COR-L47 (cell line): ENCODE data around the gene CHRNA1.

Source experiments
- DNase-seq: peaks from one replicate; lab custom pipeline; 2025; lab: John Stamatoyannopoulos, UW

CHRNA1 gene

DNA sequence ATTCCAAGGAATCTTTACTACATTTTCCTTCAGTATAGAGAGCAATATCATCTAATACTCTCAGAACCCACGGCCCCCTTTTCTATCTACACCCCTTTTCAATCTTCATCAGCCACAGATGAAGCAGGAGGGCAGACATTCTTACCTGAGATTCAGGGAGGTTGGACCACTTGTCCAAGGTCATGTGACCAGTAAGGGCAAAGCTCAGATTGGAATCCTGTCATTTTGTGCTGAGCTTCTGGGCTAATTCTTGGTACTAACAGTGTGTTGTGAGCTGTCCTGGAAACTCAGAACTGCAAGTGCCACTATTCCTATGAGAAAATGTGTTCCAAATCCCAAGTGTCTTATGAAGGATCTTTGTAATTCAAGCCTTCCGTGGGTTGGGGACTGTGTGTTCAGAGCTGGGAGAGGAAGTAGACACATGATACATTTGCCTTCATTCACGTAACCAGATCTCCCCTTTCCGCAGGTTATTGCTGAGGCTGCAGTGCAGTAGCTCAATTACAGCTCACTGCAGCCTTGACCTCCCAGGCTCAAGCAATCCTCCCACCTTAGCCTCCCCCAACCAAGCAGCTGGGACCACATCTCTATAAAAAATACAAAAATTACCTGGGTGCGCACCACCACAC, 3.3 kb downstream of the CHRNA1 start:
- DNase-seq = no peak

DNA sequence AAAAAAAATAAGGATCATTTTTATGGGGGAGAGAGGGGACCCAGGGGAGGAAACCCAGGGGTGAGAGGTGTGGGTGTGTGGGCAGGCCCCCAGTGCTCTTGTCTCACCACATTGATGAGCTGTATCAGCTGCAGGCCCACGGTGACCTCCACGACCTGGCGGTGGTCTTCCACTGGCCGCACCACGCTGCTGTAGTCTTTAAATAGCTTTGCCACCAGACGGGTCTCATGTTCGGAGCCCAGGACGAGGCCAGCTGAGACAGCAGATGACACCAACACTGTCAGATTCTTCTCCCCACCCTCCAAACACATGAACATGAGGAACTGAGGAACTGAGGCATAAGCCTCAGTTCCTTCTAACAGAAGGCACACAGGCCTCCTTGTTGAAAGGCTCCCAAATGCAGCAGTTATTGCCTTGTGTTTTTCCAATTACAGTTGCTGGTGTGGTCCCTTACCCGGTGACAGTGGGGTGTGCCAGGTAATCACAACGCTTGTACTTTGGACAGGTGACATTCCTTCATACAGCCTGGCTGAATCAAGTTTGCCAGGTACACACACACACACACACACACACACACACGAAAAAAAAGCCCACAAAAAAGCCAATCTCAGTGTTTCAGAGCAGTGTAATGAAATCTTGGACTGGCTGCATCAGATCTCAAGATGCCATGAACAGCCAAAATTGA, 4.7 kb downstream of the CHRNA1 start:
- DNase-seq = no peak

DNA sequence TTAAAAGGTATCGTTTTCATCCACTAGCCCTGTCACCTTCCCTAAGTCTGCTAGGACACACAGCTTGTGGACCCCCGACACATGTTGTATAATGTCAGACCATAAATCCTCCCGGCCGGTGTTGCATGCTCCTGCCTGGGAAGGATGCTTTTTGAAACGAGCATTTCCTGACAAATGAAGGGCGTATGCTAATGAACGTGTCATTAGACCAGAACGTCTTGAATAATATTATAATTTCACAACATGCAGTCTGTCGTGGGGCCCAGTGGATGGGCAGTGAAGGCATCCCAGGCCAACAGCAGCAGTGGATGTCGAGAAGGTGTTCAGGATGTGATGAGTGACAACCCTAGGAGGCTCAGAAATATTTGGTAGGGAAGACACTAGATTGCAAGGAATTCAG, 7.5 kb downstream of the CHRNA1 start:
- no peak for DNase-seq

DNA sequence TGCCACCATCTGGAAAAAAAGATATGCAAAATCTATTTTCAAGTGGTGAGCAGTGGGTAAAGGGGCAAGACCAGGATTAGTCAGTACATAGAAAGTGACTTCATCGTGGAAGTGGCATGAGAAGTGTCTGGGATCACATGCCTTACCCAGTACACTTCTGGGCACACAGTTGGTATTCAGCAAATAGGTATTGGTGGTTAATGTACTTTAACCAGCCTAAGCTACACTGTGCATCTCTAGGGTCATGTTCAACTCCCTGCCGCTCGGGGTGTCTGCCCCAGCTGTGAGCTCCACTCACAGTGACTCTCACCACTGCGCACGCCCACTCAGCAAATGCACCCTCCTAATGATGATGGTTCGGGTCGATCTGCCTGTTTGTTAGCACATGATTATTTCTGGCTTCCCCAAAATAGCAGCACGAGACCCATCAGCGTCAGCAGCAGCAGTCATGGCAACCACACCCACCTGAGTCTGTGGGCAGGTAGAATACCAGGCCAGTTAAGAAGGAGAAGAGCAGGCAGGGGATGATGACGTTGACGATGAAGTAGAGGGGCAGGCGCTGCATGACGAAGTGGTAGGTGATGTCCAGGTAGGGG, 11.1 kb downstream of the CHRNA1 start:
- no peak for DNase-seq

DNA sequence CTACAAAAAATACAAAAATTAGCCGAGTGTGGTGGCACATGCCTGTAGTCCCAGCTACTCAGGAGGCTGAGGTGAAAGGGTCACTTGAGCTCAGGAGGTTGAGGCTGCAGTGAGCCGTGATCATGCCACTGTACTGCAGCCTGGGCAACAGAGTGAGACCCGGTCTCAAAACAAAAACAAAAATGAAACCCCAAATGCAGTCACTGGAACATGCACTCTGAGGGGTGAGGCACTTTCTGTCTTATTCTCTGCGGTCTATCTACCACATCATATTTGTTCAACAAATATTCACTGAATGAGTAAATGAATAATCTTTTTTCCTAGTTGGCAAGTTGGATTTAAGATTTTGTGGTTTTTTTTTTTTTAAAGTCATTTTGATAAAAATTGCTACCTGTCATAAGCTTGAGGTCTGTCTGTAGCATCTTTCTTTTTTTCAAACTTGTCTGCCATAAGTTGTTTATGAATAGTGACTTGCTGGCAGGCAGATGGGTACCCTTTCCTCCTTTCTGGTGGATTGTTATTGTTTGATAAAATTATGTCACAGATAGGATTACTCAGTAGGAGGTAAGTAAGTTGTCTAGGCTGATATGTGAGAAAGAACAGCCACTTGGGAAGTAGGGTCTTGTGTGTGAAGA, 11.8 kb downstream of the CHRNA1 start:
- no peak for DNase-seq

DNA sequence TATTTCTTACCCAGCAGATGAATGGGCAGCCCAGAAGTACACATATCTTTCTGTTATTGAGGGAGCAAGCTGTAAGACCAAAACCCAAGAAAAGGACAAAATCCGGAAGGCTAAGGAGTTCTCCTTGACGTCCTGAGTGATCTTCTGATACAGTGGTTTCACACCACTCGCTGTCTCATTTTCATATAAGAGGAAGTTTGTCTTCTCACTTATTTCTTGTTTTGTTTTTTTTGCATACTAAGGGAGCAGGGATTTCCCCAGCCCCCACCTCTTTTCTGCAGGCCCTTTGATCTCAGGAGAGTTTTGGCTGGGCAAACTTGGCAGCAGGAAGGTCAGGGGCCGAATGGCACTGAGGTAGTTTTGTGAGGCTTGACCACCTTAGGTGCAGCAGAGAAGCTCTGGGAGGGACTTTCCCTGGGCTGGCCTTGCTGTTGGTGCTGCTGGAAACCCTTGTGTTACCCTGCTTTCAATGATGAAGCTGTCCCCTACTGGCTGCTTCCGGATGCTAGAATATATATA, 13.3 kb downstream of the CHRNA1 start:
- DNase-seq = no peak

DNA sequence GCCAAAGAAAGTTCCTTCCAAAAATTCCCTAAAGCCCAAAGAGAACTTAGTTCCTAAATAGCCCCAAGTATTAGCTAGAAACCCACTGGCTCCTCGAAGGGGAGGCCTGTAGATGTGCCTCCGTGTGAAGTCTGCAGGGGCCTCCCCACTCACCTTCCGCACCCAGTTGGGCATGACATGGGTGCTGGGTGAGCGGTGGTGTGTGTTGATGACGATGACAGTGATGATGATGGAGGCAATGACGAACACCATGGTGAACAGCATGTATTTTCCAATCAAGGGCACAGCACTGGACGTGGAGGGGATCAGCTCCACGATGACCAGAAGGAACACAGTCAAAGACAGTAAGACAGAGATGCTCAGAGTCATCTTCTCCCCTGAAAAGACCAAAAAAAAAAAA, 14.5 kb downstream of the CHRNA1 start:
- no peak for DNase-seq

DNA sequence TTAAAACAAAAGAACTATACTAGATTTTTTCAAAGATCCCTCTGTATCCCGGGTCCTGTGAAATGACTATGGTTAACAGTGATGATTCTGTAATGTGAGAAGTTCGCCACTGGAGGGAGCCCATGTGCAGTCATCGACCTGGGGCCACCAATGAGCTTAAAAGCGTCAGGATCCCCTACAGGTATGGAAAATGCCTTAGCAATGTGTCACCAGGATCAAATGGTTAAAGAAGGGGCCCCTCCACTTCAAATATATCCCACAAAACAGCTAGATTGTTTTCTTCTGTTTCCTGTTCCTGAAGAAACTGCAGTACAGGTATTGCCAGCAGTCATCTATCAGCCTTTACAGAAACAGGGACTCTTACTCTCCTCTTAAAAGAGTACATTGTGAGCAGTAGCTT, 15.3 kb downstream of the CHRNA1 start:
- DNase-seq = peak; percentile 50

DNA sequence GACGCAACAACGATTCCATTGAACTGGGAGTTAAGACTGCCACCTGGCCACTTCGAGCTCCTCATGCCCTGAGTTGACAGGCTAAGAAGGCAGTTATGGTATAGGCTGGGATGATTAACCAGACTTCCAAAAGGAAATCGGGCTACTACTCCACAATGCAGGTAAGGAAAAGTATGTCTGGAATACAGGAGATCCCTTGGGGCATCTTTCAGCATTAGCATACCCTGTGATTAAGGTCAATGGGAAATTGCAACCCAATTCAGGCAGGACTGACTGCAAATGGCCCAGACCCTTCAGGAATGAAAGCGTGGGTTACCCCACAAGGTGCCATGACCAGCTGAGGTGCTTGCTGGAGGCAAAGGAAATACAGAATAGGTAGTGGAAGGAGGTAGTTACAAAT, 19.1 kb downstream of the CHRNA1 start:
- DNase-seq = no peak

DNA sequence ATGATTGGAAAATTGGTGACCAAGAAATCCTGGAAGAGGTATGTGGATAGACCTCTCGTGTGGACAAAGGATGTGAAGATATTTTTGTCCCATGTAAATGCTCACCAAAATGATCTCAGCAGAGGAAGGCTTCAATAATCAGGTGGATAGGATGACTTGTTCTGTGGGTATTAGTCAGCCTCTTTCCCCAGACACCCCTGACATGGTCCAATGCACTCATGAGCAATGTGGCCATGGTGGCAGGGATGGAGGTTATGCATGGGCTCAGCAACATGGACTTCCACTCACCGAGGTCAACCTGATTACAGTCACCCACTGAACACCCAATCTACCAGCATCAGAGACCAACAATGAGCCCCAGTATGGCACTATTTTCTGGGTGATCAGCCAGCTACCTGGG, 20.2 kb downstream of the CHRNA1 start:
- no peak for DNase-seq

DNA sequence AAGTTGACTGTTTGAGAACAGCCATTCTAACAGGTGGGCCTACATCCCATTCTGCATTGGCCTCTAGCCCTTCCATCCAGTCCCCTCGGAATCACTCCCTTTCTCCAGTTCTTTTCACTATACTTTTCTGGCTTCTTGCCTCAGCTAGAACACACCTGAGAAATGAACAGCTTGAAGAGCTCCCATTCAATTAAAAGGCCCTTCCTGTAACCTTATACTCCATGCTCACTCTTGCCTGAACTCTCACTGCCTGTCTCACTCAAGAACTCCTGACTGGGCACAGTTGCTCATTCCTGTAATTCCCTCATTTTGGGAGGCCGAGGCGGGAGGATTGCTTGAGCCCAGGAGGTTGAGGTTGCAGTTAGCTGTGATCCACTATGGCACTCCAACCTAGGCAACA, 23.6 kb downstream of the CHRNA1 start:
- no peak for DNase-seq

DNA sequence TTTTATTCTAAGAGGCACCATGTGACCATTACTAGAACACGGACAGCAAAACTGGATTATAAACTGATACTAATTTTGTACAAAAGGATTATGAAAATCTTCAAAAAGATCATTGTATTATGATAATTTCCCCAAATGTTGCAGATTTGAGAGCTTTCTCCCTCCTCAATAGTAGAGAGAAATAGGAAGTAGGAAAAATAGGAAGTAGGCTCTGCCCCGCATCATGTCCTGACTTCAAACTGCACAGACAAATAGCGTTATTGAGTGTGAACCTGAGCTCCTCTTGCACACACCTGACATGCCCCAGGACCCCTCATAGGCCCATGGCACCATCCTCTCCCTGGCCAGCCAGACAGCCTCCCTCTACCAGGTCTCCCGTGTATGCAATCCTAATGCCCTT, 25.4 kb downstream of the CHRNA1 start:
- DNase-seq = no peak

DNA sequence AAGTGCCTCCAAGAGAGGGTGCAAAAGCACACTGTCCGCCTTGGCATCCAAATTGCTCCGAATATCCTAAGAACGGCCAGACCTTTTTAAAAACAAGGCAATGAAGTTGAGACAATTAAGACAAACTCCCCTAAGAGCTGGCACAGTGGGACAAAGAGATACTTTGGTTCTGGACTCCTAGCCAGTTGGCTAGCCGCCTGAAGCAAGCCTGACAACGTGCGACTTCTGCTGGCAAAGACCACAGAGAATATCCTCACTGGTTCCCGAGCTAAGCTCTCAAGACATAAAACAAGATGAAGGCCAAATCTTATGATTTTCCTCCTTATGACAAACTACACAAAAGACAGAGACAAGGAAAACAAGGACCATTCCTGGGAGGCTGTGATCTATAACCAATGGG, 32.7 kb downstream of the CHRNA1 start:
- no peak for DNase-seq

DNA sequence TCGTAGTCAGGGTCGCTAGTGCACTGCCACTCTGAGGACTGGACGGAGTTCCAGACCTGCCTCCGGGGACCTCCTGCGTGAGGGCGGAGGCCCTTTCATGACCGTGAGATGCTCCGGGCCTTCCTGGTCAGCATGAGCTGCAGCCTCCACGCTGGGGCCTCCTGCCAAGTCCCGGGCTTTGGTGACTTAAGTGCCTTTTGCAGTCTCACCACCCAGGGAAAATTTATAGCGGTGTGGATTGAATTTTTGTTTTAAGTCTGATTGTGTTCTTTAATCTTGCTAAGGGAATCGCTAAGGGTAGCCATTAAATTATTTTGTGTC, 33.6 kb downstream of the CHRNA1 start:
- no peak for DNase-seq

DNA sequence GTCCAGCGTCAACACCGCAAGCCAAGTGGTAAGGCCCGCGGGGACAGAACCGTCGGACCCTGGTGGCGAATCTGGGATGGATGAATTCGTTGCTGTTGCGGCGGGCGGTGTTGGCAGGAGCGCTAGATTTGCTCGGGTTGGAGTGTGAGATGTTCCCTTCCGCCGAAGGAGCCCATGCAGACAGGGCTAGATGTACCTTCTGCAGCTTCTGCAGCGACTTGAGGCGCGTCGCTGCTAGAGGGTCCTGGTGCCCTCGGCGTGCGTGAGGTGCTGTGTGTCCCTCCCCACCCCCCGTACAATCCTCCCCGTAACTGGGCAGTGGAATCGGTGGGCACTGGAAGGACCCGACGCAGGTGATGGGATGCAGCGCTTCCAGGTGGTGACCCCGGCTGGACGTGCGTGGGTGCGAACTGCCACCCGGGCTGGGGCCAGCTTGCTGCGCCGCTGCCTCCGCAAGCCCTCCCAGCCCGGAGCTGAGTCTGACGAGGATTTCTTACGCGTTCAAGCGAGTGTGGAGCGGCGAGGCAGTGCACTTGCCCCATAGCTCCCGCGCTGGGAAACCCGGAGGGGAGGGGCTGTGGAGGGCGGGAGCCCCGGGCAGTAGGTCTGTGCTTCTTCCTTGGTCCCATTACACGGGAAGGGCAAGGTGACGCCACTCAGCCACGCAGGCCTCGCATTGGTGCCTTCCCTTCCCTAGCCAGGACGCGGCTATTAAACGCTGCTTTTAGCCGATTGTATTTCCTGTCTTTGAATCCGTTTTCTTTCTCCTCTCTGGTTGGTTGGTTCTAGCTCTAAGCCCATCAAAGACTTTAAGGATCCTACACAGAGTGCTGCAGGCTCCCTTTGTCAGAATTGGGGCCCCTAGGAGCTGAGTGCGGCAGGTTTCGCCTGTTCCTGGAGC, 34.2 kb downstream of the CHRNA1 start:
- DNase-seq = no peak

DNA sequence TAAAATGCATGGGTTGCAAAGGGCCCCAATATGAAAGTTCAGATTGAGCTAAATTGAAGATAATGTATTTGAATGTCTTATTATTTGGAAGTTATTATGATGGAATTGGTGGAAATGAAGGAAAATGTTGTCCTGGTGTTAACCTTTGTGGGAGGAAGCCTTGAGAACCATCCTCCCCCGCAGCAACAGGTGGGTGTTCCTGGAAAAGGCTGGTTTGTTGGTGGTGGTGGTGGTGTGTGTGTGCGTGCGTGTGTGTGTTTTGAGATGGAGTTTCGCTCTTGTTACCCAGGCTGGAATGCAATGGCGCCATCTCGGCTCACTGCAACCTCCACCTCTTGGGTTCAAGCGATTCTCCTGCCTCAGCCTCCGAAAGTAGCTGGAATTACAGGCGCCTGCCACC, 36.2 kb downstream of the CHRNA1 start:
- no peak for DNase-seq

DNA sequence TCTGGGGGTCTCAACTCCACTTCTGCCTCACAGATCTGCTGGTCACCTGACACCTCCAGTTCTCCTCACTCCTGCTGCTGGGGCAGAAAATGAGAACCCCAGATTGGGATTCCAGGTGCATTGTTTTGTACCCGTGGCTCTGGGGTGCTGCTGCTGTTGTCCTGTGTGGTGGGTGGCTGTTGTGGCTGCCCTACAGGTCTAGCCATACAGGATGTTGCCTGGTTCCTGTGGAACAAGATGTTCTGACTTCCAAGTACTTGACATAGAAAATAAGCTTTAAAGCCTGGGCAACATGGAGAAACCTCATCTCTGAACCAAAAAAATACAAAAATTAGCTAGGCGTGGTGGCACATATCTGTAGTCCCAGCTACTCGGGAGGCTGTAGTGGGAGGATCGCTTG, 38.1 kb downstream of the CHRNA1 start:
- DNase-seq = no peak

DNA sequence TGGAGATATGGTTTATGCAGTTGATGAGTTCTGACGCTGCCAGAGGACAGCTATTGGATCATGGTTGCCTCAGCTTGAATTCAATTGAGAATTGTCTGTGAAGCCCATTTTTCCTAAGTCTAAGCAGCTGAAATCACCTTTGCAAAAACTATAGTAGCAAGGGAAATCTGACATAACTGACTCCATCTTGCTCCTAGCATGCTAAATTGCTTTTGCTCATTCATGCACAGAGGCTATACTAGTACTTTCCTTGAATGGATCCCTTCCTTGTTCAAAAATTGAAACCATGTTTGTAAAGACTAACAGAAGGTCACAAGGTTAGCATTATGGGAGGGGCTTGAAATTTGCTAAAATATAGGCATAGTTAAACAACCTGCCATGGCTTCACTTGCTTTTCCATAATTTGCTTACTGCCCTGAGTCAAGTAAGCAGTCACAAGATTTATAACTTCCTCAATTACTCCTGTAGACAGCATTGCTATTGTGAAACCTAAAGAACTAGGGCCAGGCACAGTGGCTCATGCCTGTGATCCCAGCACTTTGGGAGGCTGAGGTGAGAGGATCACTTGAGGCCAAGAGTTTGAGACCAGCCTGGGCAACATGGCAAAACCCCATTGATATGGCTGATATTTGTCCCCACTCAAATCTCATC, 41.2 kb downstream of the CHRNA1 start:
- no peak for DNase-seq

DNA sequence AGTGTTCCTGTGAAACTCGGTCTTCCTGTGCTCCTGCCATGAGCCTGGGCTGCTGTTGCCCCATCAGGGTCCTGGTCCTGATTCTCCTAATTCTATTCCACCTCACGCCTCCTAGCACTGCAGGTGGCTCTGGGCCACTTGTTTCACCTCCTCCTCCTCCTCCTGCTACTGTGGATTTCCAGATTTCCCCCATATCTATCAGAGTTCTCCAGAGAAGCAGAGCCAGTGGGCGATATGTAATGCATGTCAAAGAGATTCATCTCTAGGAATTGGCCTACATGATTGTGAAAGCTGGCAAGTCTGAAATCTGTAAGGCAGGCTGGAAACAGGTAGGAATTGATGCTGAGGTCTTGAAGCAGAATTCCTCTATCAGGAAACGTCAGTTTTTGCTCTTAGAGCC, 45.3 kb downstream of the CHRNA1 start:
- no peak for DNase-seq

DNA sequence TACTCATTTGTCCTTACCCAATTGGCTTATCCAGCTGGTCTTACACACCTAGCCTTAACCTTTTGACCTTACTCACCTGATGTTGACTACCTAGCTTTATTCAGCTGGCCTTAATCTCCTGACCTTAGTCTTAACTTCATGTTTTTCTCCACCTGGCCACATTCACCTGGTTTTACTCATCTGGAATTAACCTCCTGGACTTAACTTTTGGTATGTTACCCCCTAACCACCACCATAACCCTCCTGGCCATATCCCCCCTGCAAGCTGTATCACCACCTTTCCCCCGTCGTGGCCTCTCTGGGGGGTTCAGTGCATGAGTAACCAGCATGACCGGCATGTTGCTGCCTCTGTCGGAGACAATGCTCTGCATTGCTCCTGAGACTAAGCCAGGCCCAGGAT, 45.7 kb downstream of the CHRNA1 start:
- no peak for DNase-seq

DNA sequence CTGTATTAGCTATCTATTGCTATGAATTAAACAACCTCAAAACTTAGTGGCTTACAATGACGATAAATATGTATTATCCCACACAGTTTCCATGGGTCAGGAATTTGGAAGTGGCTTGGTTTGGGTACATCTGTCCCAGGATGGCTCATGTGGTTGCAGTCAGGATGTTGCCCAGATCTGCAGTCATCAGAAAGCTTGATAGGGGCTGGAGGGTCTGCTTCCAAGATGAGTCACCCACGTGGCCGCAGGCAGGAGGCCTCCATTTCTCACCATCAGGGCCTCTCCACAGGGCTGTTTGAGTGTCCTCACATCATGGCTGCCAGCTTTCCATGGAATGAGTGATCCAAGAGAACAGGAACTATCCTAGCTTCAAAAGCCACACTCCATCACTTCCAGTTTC, 46.4 kb downstream of the CHRNA1 start:
- DNase-seq = no peak

DNA sequence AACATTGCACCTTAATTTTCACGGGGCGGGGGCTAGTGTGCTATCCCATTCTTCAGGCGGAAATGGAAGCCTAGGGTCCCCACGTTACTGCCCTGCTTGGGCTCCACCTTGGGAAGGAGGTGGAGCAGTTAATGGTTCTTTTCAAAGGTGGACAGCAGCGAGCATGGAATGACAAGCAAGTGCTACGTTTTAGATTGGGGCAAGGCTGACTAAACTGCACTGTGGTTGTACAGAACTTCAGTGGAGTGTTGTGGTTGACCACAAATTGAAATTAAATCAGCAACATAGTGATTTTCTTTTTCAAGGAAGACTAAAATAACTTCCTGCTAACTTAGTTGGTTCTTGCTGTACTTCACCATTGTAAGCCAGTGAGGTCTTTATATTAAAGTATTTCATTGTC, 47.0 kb downstream of the CHRNA1 start:
- no peak for DNase-seq
